ENCODE data around the gene SATB1. TPM values are rescaled to one million over a fixed set of nuclear protein-coding genes. Genes with fewer than 3 reads are reported as not detected.

SATB1 gene
- total RNA-seq (2022; extraction: Qiagen RNA extraction), result 0.04 to 0.10 TPM in 2 of 5 replicates, not detected in the others

GRCh38 chr3:18424729-18425640 lies at the start of gene SATB1:
Gene SATB1, minus strand, starts transcription at chr3:18425339. Its CDS starts 4,372 bp downstream, at chr3:18420967.

